Activated T-cell treated with anti-CD3 and anti-CD28 coated beads, Interleukin-2, amount 50 U/mL, for 72 hours (primary cell): ENCODE measurements around the gene PEAK1. TPM values are rescaled to one million over a fixed set of nuclear protein-coding genes. Genes with fewer than 3 reads are reported as not detected.

ENCODE experiments used
- ATAC-seq, 2 donors: fragments of 150-1000 bp; cut with Tn5 transposase; replicated peaks in 1 of 2; 2 replicates each; pipeline ENCODE4 v1.10.0; 2021; ENCODE audit warnings: moderate library complexity in 2 of 2, mild to moderate bottlenecking in 1 of 2
- DNase-seq, 2 donors: peaks; one replicate each; pipeline ENCODE4 v3.0.0; 2021 to 2022; ENCODE audit warnings: mixed read lengths in 1 of 2
- H3K27ac Mint-ChIP-seq: one replicate; pipeline ENCODE4 v1.8.0; 2022; ENCODE audit warnings: mild to moderate bottlenecking, moderate library complexity, mixed read lengths
- H3K27me3 Mint-ChIP-seq: one replicate; pipeline ENCODE4 v1.8.0; 2022; ENCODE audit warnings: low read depth, mixed read lengths
- H3K36me3 Mint-ChIP-seq, 2 donors: one replicate each; pipeline ENCODE4 v1.8.0; 2022; ENCODE audit warnings: mixed read lengths in 2 of 2, mild to moderate bottlenecking in 1 of 2; ENCODE audit not compliant: insufficient read depth in 2 of 2
- H3K4me1 Mint-ChIP-seq: one replicate; pipeline ENCODE4 v1.8.0; 2022; ENCODE audit warnings: low read depth, mixed read lengths
- H3K4me3 Mint-ChIP-seq, 2 donors: one replicate each; pipeline ENCODE4 v1.8.0; 2022; ENCODE audit warnings: mild to moderate bottlenecking in 2 of 2, mixed read lengths in 2 of 2, moderate library complexity in 2 of 2
- H3K9me3 Mint-ChIP-seq, 2 donors: one replicate each; pipeline ENCODE4 v1.8.0; 2022; ENCODE audit warnings: mixed read lengths in 2 of 2
- total RNA-seq, 2 donors: library from RNA; stranded (reverse); gene quantifications; one replicate each; pipeline ENCODE4 v1.2.3, GENCODE V29; 2022

Gene PEAK1
- total RNA-seq, 2 donors from 2014 or later = 33.6 to 45.7 TPM

DNA sequence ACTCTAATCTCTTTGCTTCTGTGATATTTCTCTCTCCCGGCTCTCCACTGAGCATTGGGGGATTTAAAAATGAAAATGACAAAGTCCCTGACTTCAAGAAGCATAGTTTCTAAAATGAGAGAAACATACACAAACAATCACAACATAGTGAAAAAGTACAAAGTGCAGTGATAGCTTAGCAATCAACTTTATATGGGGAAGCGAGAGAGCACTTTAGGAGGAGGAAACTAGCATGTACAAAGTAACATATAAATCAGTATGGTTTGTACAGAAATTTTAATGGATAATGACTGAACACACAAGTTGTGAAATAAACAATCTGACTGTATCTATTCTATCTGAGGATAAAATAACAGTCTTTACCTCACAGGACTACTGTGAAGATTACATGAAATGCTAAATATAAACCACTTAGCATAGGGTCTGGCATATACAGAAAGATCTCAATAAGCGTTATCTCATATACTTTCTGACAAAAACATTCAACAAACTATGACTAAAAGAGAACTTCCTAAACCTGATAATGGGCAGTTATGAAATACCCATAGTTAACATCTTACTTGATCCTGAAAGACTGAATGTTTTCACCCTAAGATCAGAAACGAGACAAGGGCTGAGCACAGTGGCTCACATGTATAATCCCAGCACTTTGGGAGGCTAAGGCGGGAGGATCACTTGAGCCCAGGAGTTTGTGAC is 61.2 kb downstream of the PEAK1 start:
- peaks cover 2 to 5% of the 10 kb centered on the region in 2 donors for H3K36me3 Mint-ChIP-seq
- H3K27ac Mint-ChIP-seq = no peak overlapping the region
- H3K27me3 Mint-ChIP-seq = no peaks in the 10 kb centered on the region
- H3K4me1 Mint-ChIP-seq = no peaks in the 10 kb centered on the region
- no peaks in the 10 kb centered on the region for H3K9me3 Mint-ChIP-seq
- ATAC-seq (no peak), DNase-seq (no peak)
- H3K4me3 Mint-ChIP-seq = no peak overlapping the region

DNA sequence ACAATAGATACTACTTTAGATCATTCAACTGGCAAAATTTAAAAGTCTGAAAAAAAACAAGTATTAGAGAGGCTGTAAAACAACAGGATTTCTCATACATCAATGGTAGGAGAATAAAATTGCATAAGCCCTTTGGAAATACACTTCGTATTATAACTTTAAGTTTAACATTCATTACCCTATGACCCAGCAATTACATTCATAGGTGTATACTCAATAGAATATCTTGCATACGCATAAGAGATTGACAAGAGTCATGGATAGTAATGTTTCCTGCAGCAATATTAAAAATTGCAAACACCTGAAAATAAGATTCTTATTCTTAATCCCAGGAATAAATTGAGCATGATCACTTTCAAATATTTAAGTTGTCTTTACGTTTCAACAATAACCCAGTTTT is 63.6 kb downstream of the PEAK1 start:
- no peak for ATAC-seq

DNA sequence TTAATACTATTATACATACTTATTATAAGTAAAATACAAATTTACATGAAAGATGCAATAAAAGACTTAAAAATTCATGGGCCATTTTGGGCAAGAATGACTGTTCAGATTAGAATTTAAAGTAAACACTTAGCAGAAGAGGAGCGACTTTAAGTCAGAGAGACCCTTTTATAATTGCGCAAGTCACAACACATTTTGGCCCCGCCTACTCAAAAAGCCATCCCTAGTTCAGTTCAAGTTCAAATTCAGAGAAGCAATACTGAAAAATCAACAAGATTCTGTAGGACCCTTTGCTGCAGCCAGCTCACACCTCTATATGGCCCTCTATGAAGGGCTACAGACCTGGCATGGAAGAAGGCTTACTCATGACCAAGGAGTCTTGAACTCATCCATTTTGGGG is 64.6 kb downstream of the PEAK1 start:
- H3K36me3 Mint-ChIP-seq = peaks cover 0 to 2% of the 10 kb centered on the region in 2 donors
- no peak overlapping the region for H3K4me3 Mint-ChIP-seq
- no peaks in the 10 kb centered on the region for H3K27me3 Mint-ChIP-seq
- no peak for ATAC-seq
- DNase-seq = no peak
- no peak overlapping the region for H3K27ac Mint-ChIP-seq
- no peaks in the 10 kb centered on the region for H3K9me3 Mint-ChIP-seq
- no peaks in the 10 kb centered on the region for H3K4me1 Mint-ChIP-seq

More for the DNA sequence above, 63.6 kb downstream of the PEAK1 start:
- Mint-ChIP-seq H3K4me3 (no peak overlapping the region), H3K27me3 (no peaks in the 10 kb centered on the region), H3K4me1 (no peaks in the 10 kb centered on the region), H3K9me3 (no peaks in the 10 kb centered on the region), H3K36me3 (peaks cover 0 to 3% of the 10 kb centered on the region in 2 donors), H3K27ac (no peak overlapping the region)
- DNase-seq = no peak

DNA sequence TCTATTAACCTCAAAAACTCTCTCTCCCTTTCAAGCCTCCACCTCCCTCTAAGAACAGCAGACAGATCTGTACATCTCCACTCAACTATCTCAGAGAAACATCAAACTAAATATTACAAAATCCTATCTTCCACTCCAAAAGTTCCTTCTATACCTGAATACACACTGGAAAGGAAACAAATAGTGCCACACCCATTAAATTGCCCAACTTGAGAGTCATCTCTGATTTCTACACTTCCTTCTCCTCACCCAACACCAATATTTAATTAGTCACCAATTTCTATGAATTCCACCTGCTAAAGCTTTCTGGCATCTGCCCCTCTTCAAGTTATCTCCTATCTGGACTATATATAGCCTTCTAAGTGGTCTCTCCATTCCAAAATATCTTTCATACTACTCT is 65.8 kb downstream of the PEAK1 start:
- no peak overlapping the region for H3K4me3 Mint-ChIP-seq
- peaks cover 0 to 2% of the 10 kb centered on the region in 2 donors for H3K36me3 Mint-ChIP-seq
- H3K4me1 Mint-ChIP-seq = no peaks in the 10 kb centered on the region
- DNase-seq = no peak
- H3K27me3 Mint-ChIP-seq = no peaks in the 10 kb centered on the region
- no peak for ATAC-seq
- no peak overlapping the region for H3K27ac Mint-ChIP-seq
- H3K9me3 Mint-ChIP-seq = no peaks in the 10 kb centered on the region

DNA sequence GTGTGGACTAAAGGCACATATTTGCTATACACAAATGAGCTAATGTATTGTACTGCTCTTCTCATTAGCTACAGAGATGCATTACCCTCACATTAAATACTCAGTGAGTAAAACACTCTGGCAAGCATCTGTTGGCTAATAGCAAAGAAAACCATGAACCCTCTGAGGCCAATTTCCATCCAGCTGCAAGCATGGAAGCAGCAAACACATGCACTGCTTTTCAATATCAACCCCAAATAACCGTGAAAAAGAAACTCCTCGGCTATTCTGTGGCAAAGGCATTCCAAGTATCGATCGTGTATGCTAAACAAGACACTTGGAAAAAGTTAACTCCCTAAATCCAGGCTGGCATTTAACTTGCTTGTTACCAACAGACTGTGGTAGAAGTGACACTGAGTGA is 67.0 kb downstream of the PEAK1 start:
- H3K27me3 Mint-ChIP-seq = no peaks in the 10 kb centered on the region
- no peaks in the 10 kb centered on the region for H3K4me1 Mint-ChIP-seq
- ATAC-seq (no peak), DNase-seq (no peak)
- no peak overlapping the region for H3K27ac Mint-ChIP-seq
- H3K36me3 Mint-ChIP-seq = peaks cover 0 to 2% of the 10 kb centered on the region in 2 donors
- H3K9me3 Mint-ChIP-seq = no peaks in the 10 kb centered on the region
- H3K4me3 Mint-ChIP-seq = no peak overlapping the region

DNA sequence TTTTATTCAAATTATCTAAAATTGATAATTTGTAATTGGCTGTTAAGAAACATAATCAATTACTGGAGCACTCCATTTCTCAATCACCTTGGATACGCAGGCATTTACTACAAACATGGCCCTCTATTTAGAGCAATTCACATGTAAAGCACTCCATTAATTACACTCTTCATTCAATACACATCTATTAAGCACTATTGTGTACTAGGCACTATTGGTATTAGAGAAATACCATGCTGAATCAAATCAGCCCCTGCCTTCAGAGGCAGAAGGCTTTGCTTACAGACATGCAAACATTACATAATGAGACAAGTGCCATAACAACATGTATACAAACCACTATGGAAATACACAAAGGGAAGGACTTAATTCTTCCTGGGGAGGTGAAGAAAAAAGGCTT is 69.1 kb downstream of the PEAK1 start:
- Mint-ChIP-seq H3K4me3 (no peak overlapping the region), H3K4me1 (peaks cover 8% of the 10 kb centered on the region), H3K36me3 (no peaks in the 10 kb centered on the region), H3K9me3 (no peaks in the 10 kb centered on the region), H3K27ac (no peak overlapping the region), H3K27me3 (no peaks in the 10 kb centered on the region)
- no peak for ATAC-seq
- no peak for DNase-seq

DNA sequence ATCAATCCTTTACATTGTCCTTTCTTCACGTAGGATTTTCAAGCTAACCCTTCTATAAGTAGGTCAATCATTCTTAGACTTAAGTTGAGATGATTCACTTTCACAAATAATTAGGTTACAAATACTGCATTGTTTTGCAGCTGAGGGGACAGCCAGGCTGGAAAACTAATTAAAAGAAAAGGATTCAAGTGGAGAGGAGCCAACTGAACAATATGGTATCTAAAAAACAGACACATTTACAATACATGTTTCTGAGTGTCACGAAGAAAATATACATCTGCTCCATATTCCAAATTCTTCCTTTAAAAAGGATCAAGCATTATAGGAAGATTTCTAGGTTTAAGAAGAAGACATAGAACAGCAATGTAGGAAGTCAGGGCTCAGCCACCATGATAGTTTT is 70.2 kb downstream of the PEAK1 start:
- ATAC-seq = no peak
- no peaks in the 10 kb centered on the region for H3K9me3 Mint-ChIP-seq
- H3K27ac Mint-ChIP-seq = no peak overlapping the region
- H3K4me3 Mint-ChIP-seq = no peak overlapping the region
- H3K27me3 Mint-ChIP-seq = no peaks in the 10 kb centered on the region
- H3K4me1 Mint-ChIP-seq = peaks cover 8% of the 10 kb centered on the region
- peaks cover 0 to under 1% of the 10 kb centered on the region in 2 donors for H3K36me3 Mint-ChIP-seq
- no peak for DNase-seq

DNA sequence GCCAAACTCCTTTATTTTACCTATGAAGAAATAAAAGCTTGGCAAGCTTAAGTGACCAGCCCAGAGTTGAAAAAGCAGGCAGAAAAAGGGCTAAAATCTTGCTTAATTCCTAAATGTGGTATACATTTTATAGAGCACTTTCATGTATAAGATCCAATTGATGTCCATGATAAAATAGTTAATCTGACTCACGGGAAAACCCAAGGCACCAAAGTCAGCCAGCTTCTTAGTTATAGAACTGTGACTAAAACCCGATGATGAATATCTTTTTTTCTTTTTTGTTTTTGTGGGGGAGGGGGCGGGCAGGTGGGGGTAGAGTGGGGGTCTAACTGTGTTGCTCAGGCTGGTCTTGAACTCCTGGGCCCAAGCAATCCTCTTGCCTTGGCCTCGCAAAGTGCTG is 71.4 kb downstream of the PEAK1 start:
- no peak for ATAC-seq
- peaks cover 8% of the 10 kb centered on the region for H3K4me1 Mint-ChIP-seq
- no peak overlapping the region for H3K27ac Mint-ChIP-seq
- no peaks in the 10 kb centered on the region for H3K27me3 Mint-ChIP-seq
- no peaks in the 10 kb centered on the region for H3K9me3 Mint-ChIP-seq
- H3K4me3 Mint-ChIP-seq = no peak overlapping the region
- peaks cover 0 to 3% of the 10 kb centered on the region in 2 donors for H3K36me3 Mint-ChIP-seq
- DNase-seq = no peak

DNA sequence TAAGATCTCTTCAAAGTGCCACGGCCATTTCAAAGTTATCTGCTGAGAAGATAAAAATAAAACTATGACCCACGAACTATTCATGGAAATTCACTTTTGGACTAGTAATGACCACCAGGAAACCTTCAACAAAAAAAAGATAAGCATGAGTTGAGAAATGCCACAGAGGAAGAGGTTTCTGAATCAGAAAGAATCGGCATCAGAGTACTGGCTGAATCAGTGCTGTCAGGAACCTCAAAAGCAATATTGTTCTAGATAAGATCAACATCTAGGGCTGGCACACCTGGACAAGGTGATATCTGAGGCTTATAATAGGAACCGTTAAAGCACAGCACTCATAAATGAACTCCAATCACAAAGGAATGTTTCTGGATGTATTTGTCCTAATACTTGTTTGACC is 72.7 kb downstream of the PEAK1 start:
- no peak for DNase-seq
- Mint-ChIP-seq H3K36me3 (peaks cover 0 to 3% of the 10 kb centered on the region in 2 donors), H3K9me3 (peaks cover 0 to under 1% of the 10 kb centered on the region in 2 donors), H3K4me3 (no peak overlapping the region), H3K4me1 (peaks cover 8% of the 10 kb centered on the region), H3K27me3 (no peaks in the 10 kb centered on the region), H3K27ac (no peak overlapping the region)
- no peak for ATAC-seq

DNA sequence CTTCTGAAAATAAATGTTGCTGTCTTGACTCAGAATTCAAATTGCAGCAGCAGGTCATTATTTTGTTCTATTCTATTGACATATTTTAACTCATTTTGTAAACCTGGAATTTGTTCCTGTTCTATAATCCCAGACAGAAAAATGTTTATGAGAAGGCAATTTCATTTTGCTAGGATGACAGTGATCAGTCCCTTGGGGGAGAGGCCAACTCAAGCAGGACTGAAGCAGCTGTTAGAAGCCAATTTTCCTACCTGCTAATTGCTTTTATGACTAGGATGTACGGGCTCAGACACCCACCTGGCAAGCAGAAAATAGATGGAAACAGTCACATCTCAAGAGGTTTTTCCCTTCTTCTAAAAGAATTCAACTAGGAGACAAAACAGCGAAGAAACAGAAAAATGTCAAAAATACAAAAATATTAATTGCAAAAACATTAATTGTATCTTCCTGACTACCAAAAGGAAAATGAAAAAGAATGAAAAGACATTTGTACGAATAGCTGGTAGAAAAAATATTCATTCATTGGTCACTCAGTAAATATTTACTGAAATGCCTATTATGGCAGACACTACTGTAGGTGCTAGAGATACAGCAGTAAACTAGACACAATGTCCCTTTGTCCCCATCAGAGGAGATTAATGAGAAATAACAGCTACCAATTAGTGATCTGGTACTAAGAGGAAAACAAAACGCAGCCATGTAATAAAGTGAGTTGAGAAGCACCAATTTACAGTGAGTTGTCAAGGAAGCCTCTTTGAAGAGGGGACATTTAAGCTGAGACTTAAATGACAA is 73.5 kb downstream of the PEAK1 start:
- H3K27me3 Mint-ChIP-seq = no peaks in the 10 kb centered on the region
- DNase-seq = no peak
- no peak overlapping the region for H3K4me3 Mint-ChIP-seq
- H3K4me1 Mint-ChIP-seq = peaks cover 8% of the 10 kb centered on the region
- peaks cover 0 to 3% of the 10 kb centered on the region in 2 donors for H3K36me3 Mint-ChIP-seq
- peaks cover 0 to 2% of the 10 kb centered on the region in 2 donors for H3K9me3 Mint-ChIP-seq
- H3K27ac Mint-ChIP-seq = no peak overlapping the region
- ATAC-seq = no peak

DNA sequence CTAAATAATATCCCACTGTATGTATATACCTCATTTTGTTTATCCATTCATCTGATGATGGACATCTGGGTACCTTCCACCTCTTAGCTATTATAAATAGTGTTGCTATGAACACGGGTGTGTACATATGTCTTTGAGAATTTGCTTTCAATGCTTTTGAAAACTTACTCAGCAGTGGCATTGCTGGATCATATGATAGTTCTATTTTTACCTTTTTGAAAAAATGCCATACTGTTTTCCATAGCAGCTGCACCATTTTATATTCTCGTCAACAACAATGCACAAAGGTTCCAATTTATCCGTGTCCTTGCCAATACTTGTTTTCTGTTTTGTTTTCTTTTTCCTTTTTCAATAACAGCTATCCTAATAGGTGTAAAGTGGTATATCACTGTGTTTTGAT is 77.1 kb downstream of the PEAK1 start:
- H3K27ac Mint-ChIP-seq = no peak overlapping the region
- no peaks in the 10 kb centered on the region for H3K27me3 Mint-ChIP-seq
- DNase-seq (no peak), ATAC-seq (no peak)
- peaks cover 0 to 3% of the 10 kb centered on the region in 2 donors for H3K36me3 Mint-ChIP-seq
- no peak overlapping the region for H3K4me3 Mint-ChIP-seq
- H3K9me3 Mint-ChIP-seq = peaks cover 0 to 2% of the 10 kb centered on the region in 2 donors
- H3K4me1 Mint-ChIP-seq = peaks cover 8% of the 10 kb centered on the region

DNA sequence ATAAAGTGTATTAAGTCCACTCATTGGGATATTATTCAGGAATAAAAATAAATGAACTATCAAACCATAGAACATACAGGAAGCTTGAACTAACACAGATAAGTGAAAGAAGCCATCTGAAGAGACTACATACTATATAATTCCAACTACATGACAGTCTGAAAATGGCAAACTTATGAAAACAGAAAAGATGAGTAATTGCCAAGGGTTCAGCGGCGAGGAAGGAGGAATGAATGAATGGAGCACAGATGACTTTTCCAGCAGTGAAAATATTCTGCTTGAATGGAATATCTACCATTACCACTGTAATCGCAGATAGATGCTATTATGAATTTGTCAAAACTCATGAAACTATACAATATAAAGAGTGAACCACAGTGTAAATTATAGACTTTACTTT is 79.7 kb downstream of the PEAK1 start:
- ATAC-seq (no peak), DNase-seq (no peak)
- Mint-ChIP-seq H3K4me1 (no peaks in the 10 kb centered on the region), H3K9me3 (peaks cover 0 to 2% of the 10 kb centered on the region in 2 donors), H3K27ac (no peak overlapping the region), H3K27me3 (no peaks in the 10 kb centered on the region), H3K36me3 (peaks cover 0 to 3% of the 10 kb centered on the region in 2 donors), H3K4me3 (no peak overlapping the region)

DNA sequence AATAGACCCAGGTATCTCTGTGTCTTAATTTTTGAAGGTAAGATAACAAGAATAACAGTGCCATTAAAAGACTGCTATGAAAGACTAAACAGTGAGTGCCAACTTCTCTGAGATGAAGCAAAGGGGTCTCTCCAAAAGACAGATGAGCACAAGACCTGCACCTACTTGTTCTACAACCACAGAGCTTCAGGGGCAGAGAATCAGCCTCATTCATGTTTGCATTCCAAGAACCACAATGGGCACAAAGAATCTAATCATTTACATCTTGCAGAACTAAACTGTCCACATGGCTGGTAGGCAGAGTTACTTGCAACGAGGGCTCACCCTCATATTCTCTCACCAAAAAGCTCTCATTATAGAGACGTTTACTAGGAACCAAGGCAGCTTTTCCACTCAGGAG is 83.9 kb downstream of the PEAK1 start:
- H3K4me1 Mint-ChIP-seq = no peaks in the 10 kb centered on the region
- no peak overlapping the region for H3K27ac Mint-ChIP-seq
- H3K27me3 Mint-ChIP-seq = no peaks in the 10 kb centered on the region
- H3K4me3 Mint-ChIP-seq = no peak overlapping the region
- no peak for ATAC-seq
- H3K9me3 Mint-ChIP-seq = no peaks in the 10 kb centered on the region
- no peak for DNase-seq
- H3K36me3 Mint-ChIP-seq = no peaks in the 10 kb centered on the region
